HepG2 (cell line): Measurements from ENCODE around the gene CENPVL3. TPM values are rescaled to one million over a fixed set of nuclear protein-coding genes. Genes with fewer than 3 reads are reported as not detected.
"Not testable (repeated sequence)": the region's sequence is repeated elsewhere in the genome, so short reads cannot be mapped to it uniquely, and the experiment has no call there.

Source experiments
- ATAC-seq: fragments of 200-7000 bp; cut with Tn5 transposase; 3 replicates; pipeline ENCODE4 v1.9.1; 2020; ENCODE audit warnings: mild to moderate bottlenecking, moderate library complexity
- BruUV-seq: library from RNA; stranded (reverse); fragments of 400-500 nt; replicated peaks from 2 replicates; lab custom pipeline; 2021; lab: Mats Ljungman, UMichigan
- CTCF ChIA-PET: fragments of 300-600 bp; formaldehyde crosslinking; extraction: SDS; loops from one replicate; lab custom pipeline; 2021; ENCODE audit warnings: low total read pairs, inconsistent platforms, low intra/inter-chr PET ratio; lab: Yijun Ruan, JAX
- POLR2A ChIA-PET: fragments of 350-600 bp; sonication (Branson Sonifier 250); formaldehyde crosslinking; loops from one replicate; lab custom pipeline; 2020; ENCODE audit warnings: antibody characterized with exemption, inconsistent platforms; lab: Yijun Ruan, JAX
- DNase-seq: peaks from one replicate; pipeline ENCODE4 v3.0.0-alpha.2; 2015; ENCODE audit warnings: low spot score
- FAIRE-seq: peaks from 3 replicates; lab custom pipeline; 2011; peaks lifted over from hg19 to GRCh38; lab: Jason Lieb, UNC
- H2AFZ ChIP-seq: one replicate; pipeline ENCODE4 v1.6.1; 2011; ENCODE audit warnings: low read length, inconsistent platforms
- H3K27ac ChIP-seq: fragments of 300-600 bp; 3 replicates; pipeline ENCODE4 v1.8.0; 2011; ENCODE audit warnings: mixed run types, mild to moderate bottlenecking, mixed read lengths, low read length, inconsistent platforms; ENCODE audit not compliant: insufficient read depth; ENCODE audit errors: extremely low read length
- H3K27me3 ChIP-seq, 2 experiments: fragments of 200-600 bp in 1 of 2; 2 replicates in 1 of 2; 3 replicates in 1 of 2; pipeline versions ENCODE4 v1.6.0 to v1.8.0; 2011; ENCODE audit warnings: low read length in 2 of 2, mild to moderate bottlenecking in 2 of 2, moderate library complexity in 2 of 2, inconsistent platforms in 1 of 2; ENCODE audit not compliant: insufficient read depth in 2 of 2, control insufficient read depth in 1 of 2
- H3K36me3 ChIP-seq, 2 experiments: fragments of 200-600 bp in 1 of 2; replicated peaks in 1 of 2; 2 replicates in 1 of 2; 3 replicates in 1 of 2; pipeline versions ENCODE4 v1.5.1 to v1.8.0; 2011; ENCODE audit warnings: low read length in 2 of 2, inconsistent platforms in 1 of 2; ENCODE audit not compliant: insufficient read depth in 2 of 2, control insufficient read depth in 1 of 2
- H3K4me1 ChIP-seq: 2 replicates; pipeline ENCODE4 v1.5.1; 2012; ENCODE audit warnings: low read length, inconsistent platforms; ENCODE audit not compliant: insufficient read depth
- H3K4me2 ChIP-seq: 2 replicates; pipeline ENCODE4 v1.6.0; 2011; ENCODE audit warnings: low read depth, low read length, inconsistent platforms
- H3K4me3 ChIP-seq, 3 experiments: fragments of 200-600 bp in 1 of 3; sonication (generic), shearing (Covaris generic) in 1 of 3; replicated peaks in 1 of 3; 2 replicates each; pipeline ENCODE4 v1.5.1; 2011 to 2016; ENCODE audit warnings: low read length in 3 of 3, inconsistent platforms in 2 of 3, low read depth in 2 of 3, mild to moderate bottlenecking in 2 of 3, control low read depth in 1 of 3, mixed read lengths in 1 of 3; ENCODE audit not compliant: insufficient read depth in 1 of 3
- H3K79me2 ChIP-seq: one replicate; pipeline ENCODE4 v1.6.1; 2011; ENCODE audit warnings: low read length, inconsistent platforms; ENCODE audit not compliant: insufficient read depth
- H3K9ac ChIP-seq: 2 replicates; pipeline ENCODE4 v1.6.0; 2011; ENCODE audit warnings: mild to moderate bottlenecking, low read depth, low read length, inconsistent platforms; ENCODE audit not compliant: insufficient read depth
- H3K9me3 ChIP-seq: 2 replicates; pipeline ENCODE4 v1.5.1; 2012; ENCODE audit warnings: mild to moderate bottlenecking, low read length
- H4K20me1 ChIP-seq: 2 replicates; pipeline ENCODE4 v1.6.0; 2011; ENCODE audit warnings: inconsistent platforms, mild to moderate bottlenecking, low read length, moderate library complexity; ENCODE audit not compliant: insufficient read depth
- ARNT2 ChIP-seq: sonication (generic); formaldehyde crosslinking; IDR thresholded peaks from 2 replicates; pipeline ENCODE4 v1.8.0; 2022; ENCODE audit warnings: mild to moderate bottlenecking, low read depth, missing genetic modification reagents, moderate library complexity
- CTCF ChIP-seq: sonication (generic); formaldehyde crosslinking; IDR thresholded peaks from 2 replicates; pipeline ENCODE4 v1.5.0; 2020; ENCODE audit warnings: mild to moderate bottlenecking, missing genetic modification reagents, moderate library complexity
- GATA4 ChIP-seq: sonication (generic); IDR thresholded peaks from 2 replicates; pipeline ENCODE4 v1.6.1; 2016; ENCODE audit warnings: antibody characterized with exemption, low read depth, borderline replicate concordance
- MEIS1 ChIP-seq: sonication (generic); formaldehyde crosslinking; IDR thresholded peaks from 2 replicates; pipeline ENCODE4 v1.9.0; 2021; ENCODE audit warnings: mild to moderate bottlenecking, missing genetic modification reagents, moderate library complexity, borderline replicate concordance
- SMC3 ChIP-seq: IDR thresholded peaks from 2 replicates; pipeline ENCODE4 v1.6.1; 2011; ENCODE audit warnings: low read length, improper control_type of control experiment
- STAG1 ChIP-seq: sonication (generic); formaldehyde crosslinking; IDR thresholded peaks from 2 replicates; pipeline ENCODE4 v1.4.0; 2020; ENCODE audit warnings: missing genetic modification reagents
- TP53 ChIP-seq: sonication (generic); formaldehyde crosslinking; conservative IDR thresholded peaks from 2 replicates; pipeline ENCODE4 v1.4.0; 2020; ENCODE audit warnings: missing genetic modification reagents
- WGBS: methylation state at CpG from one replicate; pipeline ENCODE4 v1.1.6; 2017; ENCODE audit warnings: low lambda C conversion rate; 5-methylcytosine and 5-hydroxymethylcytosine counted together
- in situ Hi-C: cut with HindIII; loops from 2 replicates; pipeline ENCODE4 v1.10.0; 2017; ENCODE audit warnings: low pct_unique_long_range_greater_than_20kb; ENCODE audit not compliant: extremely low pct_ligation_motif_present
- intact Hi-C: fragments of 100-400 bp; cut with micrococcal nuclease; formaldehyde crosslinking; loops from one replicate; pipeline ENCODE4 v1.10.0; 2022; ENCODE audit not compliant: unreplicated experiment
- polyA plus RNA-seq, 8 experiments: library from polyadenylated mRNA; depleted of rRNA in 3 of 8; stranded (reverse) in 7 of 8; unstranded in 1 of 8; fragments of >200 nt; fragmentation: Illumina TruSeq in 4 of 8; extraction: Trizol in 4 of 8; gene quantifications; 2 replicates each; pipeline versions ENCODE4 v1.2.1 to v1.2.3, GENCODE V29; 2011 to 2016; ENCODE audit warnings: low read depth in 4 of 8, missing spikeins in 1 of 8, mixed read lengths in 1 of 8; ENCODE audit not compliant: insufficient read depth in 1 of 8
- total RNA-seq, 5 experiments: library from RNA; depleted of rRNA; stranded (reverse); fragments of >200 nt; fragmentation: Illumina TruSeq; extraction: Trizol; gene quantifications; 2 replicates each; pipeline ENCODE4 v1.2.3, GENCODE V29; 2016; ENCODE audit warnings: low read depth in 1 of 5

The CENPVL3 gene
- total and polyA plus RNA-seq, 2 of the 13 experiments (the other 11 are each of a cell fraction or from before 2014, with no cell fraction given) = not detected

- TF ChIP-seq MEIS1 (CRISPR knock-in tag) (no peak), SMC3 (peak; percentile 61), STAG1 (CRISPR knock-in tag) (peak; percentile 65), TP53 (CRISPR knock-in tag) (no peak), ARNT2 (CRISPR knock-in tag) (no peak), GATA4 (no peak), CTCF (CRISPR knock-in tag) (peak; percentile 60)
- TF ChIP-seq, all 625 proteins: peak for 3
- 5% methylated on average over 5 of the region's 19 CpGs for WGBS
- H3K9ac ChIP-seq = no peak overlapping the region
- no peak overlapping the region for H3K4me2 ChIP-seq
- FAIRE-seq (no peak), DNase-seq (peak; percentile 12), ATAC-seq (peak; percentile 40; the same call in 1 of the 3 replicates)
- CTCF ChIA-PET = interaction anchor here (1.6 kb wide), 1 partner anchor 218 kb away, joined by 3 read pairs; no protein-coding TSS in a partner anchor
- no peak overlapping the region for H3K4me3 ChIP-seq
- intact Hi-C loops (no loop called here), in situ Hi-C loops (loop anchor here (25.0 kb wide), 1 partner anchor 221 kb away; no protein-coding TSS in a partner anchor)
- no peaks in the 10 kb centered on the region for H3K4me1 ChIP-seq
- no peaks in the 10 kb centered on the region for H3K9me3 ChIP-seq
- no peaks in the 10 kb centered on the region for H3K79me2 ChIP-seq
- POLR2A ChIA-PET = no interaction called here
- H3K27ac ChIP-seq = no peak overlapping the region
- H3K36me3 ChIP-seq = no peaks in the 10 kb centered on the region
- no TSS peak for BruUV-seq
- H2AFZ ChIP-seq = no peak overlapping the region
- no peaks in the 10 kb centered on the region for H4K20me1 ChIP-seq
- no peaks in the 10 kb centered on the region for H3K27me3 ChIP-seq
Observed at GRCh38 chrX:51641421-51642021, 22.8 kb upstream of the CENPVL3 start.

GRCh38 chrX:51636511-51636910 lies 17.8 kb upstream of the CENPVL3 start:
- H2AFZ ChIP-seq, H3K9me3 ChIP-seq, H3K4me3 ChIP-seq, H3K79me2 ChIP-seq, FAIRE-seq, H3K27me3 ChIP-seq, H4K20me1 ChIP-seq, DNase-seq, BruUV-seq, H3K4me1 ChIP-seq, POLR2A ChIA-PET, H3K9ac ChIP-seq, intact Hi-C loops, CTCF ChIA-PET, H3K4me2 ChIP-seq, H3K27ac ChIP-seq, ATAC-seq, H3K36me3 ChIP-seq: not testable (repeated sequence)
- in situ Hi-C loops = loop anchor here (25.0 kb wide), 1 partner anchor 226 kb away; no protein-coding TSS in a partner anchor
- WGBS = 34% methylated on average over 7 of the region's 7 CpGs
